Renal pelvis (tissue), 4 donors: ENCODE results near the gene PTPRN2. TPM values are rescaled to one million over a fixed set of nuclear protein-coding genes. Genes with fewer than 3 reads are reported as not detected.
"Not testable (repeated sequence)": the region's sequence is repeated elsewhere in the genome, so short reads cannot be mapped to it uniquely, and the experiment has no call there.

Experiments used
- DNase-seq: peaks from one replicate; pipeline ENCODE4 v3.0.0-alpha.2; 2013
- polyA plus RNA-seq, 3 donors: library from polyadenylated mRNA; unstranded; fragments of 120-200 nt; gene quantifications; one replicate each; pipeline ENCODE4 v1.2.1, GENCODE V29; 2013; ENCODE audit not compliant: insufficient read length in 3 of 3

PTPRN2 gene
- polyA plus RNA-seq, 3 donors = 6.6 to 7.5 (median 7.4) TPM

GRCh38 chr7:158280448-158281144, 307.0 kb downstream of the PTPRN2 start:
- no peak for DNase-seq

- DNase-seq = no peak
Observed at GRCh38 chr7:158279539-158280447, 307.8 kb downstream of the PTPRN2 start.

- DNase-seq = no peak
Observed at GRCh38 chr7:158278745-158279320, 308.8 kb downstream of the PTPRN2 start.

GRCh38 chr7:158277219-158278141, 310.1 kb downstream of the PTPRN2 start:
- DNase-seq = no peak

GRCh38 chr7:158276414-158277218, 311.0 kb downstream of the PTPRN2 start:
- no peak for DNase-seq

- DNase-seq = no peak
Observed at GRCh38 chr7:158275711-158276413, 311.8 kb downstream of the PTPRN2 start.

- no peak for DNase-seq
Observed at GRCh38 chr7:158274996-158275395, 312.6 kb downstream of the PTPRN2 start.

GRCh38 chr7:158274404-158274811, 313.2 kb downstream of the PTPRN2 start:
- no peak for DNase-seq

- DNase-seq = not testable (repeated sequence)
Observed at GRCh38 chr7:158273756-158274342, 313.8 kb downstream of the PTPRN2 start.

- no peak for DNase-seq
Observed at GRCh38 chr7:158273138-158273651, 314.4 kb downstream of the PTPRN2 start.

GRCh38 chr7:158272509-158273137, 315.0 kb downstream of the PTPRN2 start:
- DNase-seq = no peak

- DNase-seq = no peak
Observed at GRCh38 chr7:158272091-158272490, 315.5 kb downstream of the PTPRN2 start.

- DNase-seq = no peak
Observed at GRCh38 chr7:158271646-158272045, 316.0 kb downstream of the PTPRN2 start.

- DNase-seq = no peak
Observed at GRCh38 chr7:158270856-158271413, 316.7 kb downstream of the PTPRN2 start.

- DNase-seq = no peak
Observed at GRCh38 chr7:158270106-158270775, 317.4 kb downstream of the PTPRN2 start.

- no peak for DNase-seq
Observed at GRCh38 chr7:158268816-158269535, 318.6 kb downstream of the PTPRN2 start.

GRCh38 chr7:158267742-158268435, 319.7 kb downstream of the PTPRN2 start:
- DNase-seq = no peak
